IMR-90 (cell line): ENCODE results near the gene ABCB10. TPM values are rescaled to one million over a fixed set of nuclear protein-coding genes. Genes with fewer than 3 reads are reported as not detected.

Source experiments
- ATAC-seq: fragments of 200-7000 bp; cut with Tn5 transposase; 2 replicates; pipeline ENCODE4 v1.9.1; 2020; ENCODE audit warnings: low read depth, mild to moderate bottlenecking, moderate library complexity
- BruUV-seq: library from RNA; stranded (reverse); fragments of 400-500 nt; replicated peaks from 2 replicates; lab custom pipeline; 2021; lab: Mats Ljungman, UMichigan
- CTCF ChIA-PET: fragments of 300-600 bp; formaldehyde crosslinking; extraction: SDS; loops from one replicate; lab custom pipeline; 2021; ENCODE audit warnings: antibody characterized with exemption; lab: Yijun Ruan, JAX
- POLR2A ChIA-PET: fragments of 300-600 bp; sonication (Branson Sonifier 250); formaldehyde crosslinking; loops from one replicate; lab custom pipeline; 2022; ENCODE audit warnings: antibody characterized with exemption; ENCODE audit not compliant: unreplicated experiment; lab: Charles Lee
- DNase-seq: peaks from one replicate; pipeline ENCODE4 v3.0.0; 2013
- H2AFZ ChIP-seq: replicated peaks from 2 replicates; pipeline ENCODE3; 2013; ENCODE audit warnings: low read length, mild to moderate bottlenecking; ENCODE audit not compliant: poor library complexity
- H2AK5ac ChIP-seq: 2 replicates; pipeline ENCODE4 v1.6.1; 2013; ENCODE audit warnings: low read depth, low read length, inconsistent platforms
- H2AK9ac ChIP-seq: replicated peaks from 2 replicates; pipeline ENCODE3; 2013; ENCODE audit warnings: mild to moderate bottlenecking, low read depth, low read length, moderate library complexity; ENCODE audit not compliant: poor library complexity
- H2BK120ac ChIP-seq: 2 replicates; pipeline ENCODE4 v1.6.1; 2013; ENCODE audit warnings: low read depth, low read length, inconsistent platforms
- H2BK15ac ChIP-seq: 3 replicates; pipeline ENCODE4 v1.6.1; 2013; ENCODE audit warnings: low read depth, low read length, inconsistent platforms
- H2BK20ac ChIP-seq: 2 replicates; pipeline ENCODE4 v1.6.1; 2013; ENCODE audit warnings: low read depth, mild to moderate bottlenecking, inconsistent platforms, low read length, moderate library complexity
- H2BK5ac ChIP-seq: 2 replicates; pipeline ENCODE4 v1.6.1; 2013; ENCODE audit warnings: mild to moderate bottlenecking, low read depth, low read length, inconsistent platforms; ENCODE audit not compliant: poor library complexity, severe bottlenecking
- H3K14ac ChIP-seq: replicated peaks from 2 replicates; pipeline ENCODE4 v1.6.1; 2013; ENCODE audit warnings: low read depth, low read length, inconsistent platforms
- H3K18ac ChIP-seq: 2 replicates; pipeline ENCODE4 v1.6.1; 2013; ENCODE audit warnings: low read depth, low read length, control low read depth
- H3K23ac ChIP-seq: 2 replicates; pipeline ENCODE4 v1.6.1; 2013; ENCODE audit warnings: low read depth, low read length, inconsistent platforms
- H3K27ac ChIP-seq: 2 replicates; pipeline ENCODE4 v1.5.1; 2013; ENCODE audit warnings: mild to moderate bottlenecking, control low read depth, low read length; ENCODE audit not compliant: insufficient read depth
- H3K27me3 ChIP-seq: 2 replicates; pipeline ENCODE4 v1.6.1; 2013; ENCODE audit warnings: low read length; ENCODE audit not compliant: control insufficient read depth, insufficient read depth
- H3K36me3 ChIP-seq: 2 replicates; pipeline ENCODE4 v1.6.1; 2013; ENCODE audit warnings: low read length, mixed read lengths; ENCODE audit not compliant: control insufficient read depth, insufficient read depth
- H3K4ac ChIP-seq: 2 replicates; pipeline ENCODE4 v1.6.1; 2013; ENCODE audit warnings: low read depth, low read length, inconsistent platforms
- H3K4me1 ChIP-seq: 2 replicates; pipeline ENCODE4 v1.6.1; 2013; ENCODE audit warnings: low read length, mixed read lengths; ENCODE audit not compliant: control insufficient read depth, insufficient read depth
- H3K4me2 ChIP-seq: 2 replicates; pipeline ENCODE4 v1.6.1; 2013; ENCODE audit warnings: low read depth, mild to moderate bottlenecking, control low read depth, low read length, moderate library complexity
- H3K4me3 ChIP-seq: 2 replicates; pipeline ENCODE4 v1.5.1; 2013; ENCODE audit warnings: low read depth, mild to moderate bottlenecking, control low read depth, low read length, moderate library complexity; ENCODE audit not compliant: insufficient read depth
- H3K56ac ChIP-seq: 2 replicates; pipeline ENCODE4 v1.6.1; 2013; ENCODE audit warnings: low read length, inconsistent platforms; ENCODE audit not compliant: insufficient read depth; ENCODE audit errors: extremely low read depth
- H3K79me1 ChIP-seq, 2 experiments: 2 replicates each; pipeline ENCODE4 v1.6.1; 2013; ENCODE audit warnings: low read length in 2 of 2, inconsistent platforms in 1 of 2, low read depth in 1 of 2
- H3K9ac ChIP-seq: 2 replicates; pipeline ENCODE4 v1.6.1; 2013; ENCODE audit warnings: low read depth, low read length, control low read depth
- H3K9me1 ChIP-seq: 2 replicates; pipeline ENCODE4 v1.6.1; 2013; ENCODE audit warnings: low read length, inconsistent platforms; ENCODE audit not compliant: insufficient read depth
- H3K9me3 ChIP-seq: 2 replicates; pipeline ENCODE4 v1.6.1; 2013; ENCODE audit warnings: low read length; ENCODE audit not compliant: control insufficient read depth, insufficient read depth
- H4K20me1 ChIP-seq: 2 replicates; pipeline ENCODE4 v1.6.1; 2013; ENCODE audit warnings: low read length, inconsistent platforms; ENCODE audit not compliant: insufficient read depth
- H4K5ac ChIP-seq: 2 replicates; pipeline ENCODE4 v1.6.1; 2013; ENCODE audit warnings: mild to moderate bottlenecking, low read depth, low read length, control low read depth
- H4K8ac ChIP-seq, 2 experiments: 2 replicates each; pipeline ENCODE4 v1.6.1; 2013; ENCODE audit warnings: low read depth in 2 of 2, low read length in 2 of 2, control low read depth in 1 of 2, inconsistent platforms in 1 of 2
- H4K91ac ChIP-seq: 2 replicates; pipeline ENCODE4 v1.6.1; 2013; ENCODE audit warnings: low read depth, low read length, inconsistent platforms; ENCODE audit not compliant: insufficient read depth
- BHLHE40 ChIP-seq: fragments of 150-350 bp; IDR thresholded peaks from 2 replicates; pipeline ENCODE4 v1.6.1; 2016; ENCODE audit warnings: mild to moderate bottlenecking, low read depth, low read length
- CEBPB ChIP-seq: IDR thresholded peaks from 2 replicates; pipeline ENCODE4 v1.6.1; 2012; ENCODE audit warnings: low read depth, low read length, improper control_type of control experiment
- CHD1 ChIP-seq: IDR thresholded peaks from 2 replicates; pipeline ENCODE4 v1.6.1; 2012; ENCODE audit warnings: low read depth, low read length, improper control_type of control experiment
- CTCF ChIP-seq: conservative IDR thresholded peaks from 2 replicates; pipeline ENCODE4 v1.5.1; 2012; ENCODE audit warnings: mild to moderate bottlenecking, low read depth, low read length, improper control_type of control experiment
- ELK1 ChIP-seq: fragments of 150-350 bp; IDR thresholded peaks from 2 replicates; pipeline ENCODE4 v1.6.1; 2016; ENCODE audit warnings: low read depth, mild to moderate bottlenecking, low read length, moderate library complexity, borderline replicate concordance
- FOS ChIP-seq: fragments of 150-350 bp; IDR thresholded peaks from 2 replicates; pipeline ENCODE4 v1.6.1; 2016; ENCODE audit warnings: low read depth, low read length
- MXI1 ChIP-seq: IDR thresholded peaks from 2 replicates; pipeline ENCODE4 v1.6.1; 2012; ENCODE audit warnings: low read depth, mild to moderate bottlenecking, low read length, moderate library complexity, borderline replicate concordance
- NFE2L2 ChIP-seq: fragments of 150-350 bp; IDR thresholded peaks from 2 replicates; pipeline ENCODE4 v1.6.1; 2016; ENCODE audit warnings: low read depth, mild to moderate bottlenecking, low read length
- POLR2A ChIP-seq: IDR thresholded peaks from 2 replicates; pipeline ENCODE4 v1.6.1; 2012; ENCODE audit warnings: mild to moderate bottlenecking, low read depth, low read length
- RAD21 ChIP-seq: IDR thresholded peaks from 2 replicates; pipeline ENCODE4 v1.6.1; 2012; ENCODE audit warnings: low read length, improper control_type of control experiment
- RCOR1 ChIP-seq: IDR thresholded peaks from 2 replicates; pipeline ENCODE4 v1.6.1; 2012; ENCODE audit warnings: mild to moderate bottlenecking, low read length, improper control_type of control experiment; ENCODE audit not compliant: insufficient replicate concordance
- RFX5 ChIP-seq: IDR thresholded peaks from 2 replicates; pipeline ENCODE4 v1.8.0; 2012; ENCODE audit warnings: low read depth, mild to moderate bottlenecking, low read length, moderate library complexity
- SMC3 ChIP-seq: fragments of 150-350 bp; IDR thresholded peaks from 2 replicates; pipeline ENCODE4 v1.6.1; 2016; ENCODE audit warnings: low read depth, mild to moderate bottlenecking, antibody characterized with exemption, low read length, moderate library complexity
- USF2 ChIP-seq: fragments of 150-350 bp; IDR thresholded peaks from 2 replicates; pipeline ENCODE4 v1.6.1; 2017; ENCODE audit warnings: mild to moderate bottlenecking, antibody characterized with exemption, low read length, low read depth
- dilution Hi-C: fragments of 300-500 bp; cut with HindIII; formaldehyde crosslinking; loops from one replicate; pipeline ENCODE4 v1.14.3; 2018; ENCODE audit warnings: low sequenced_read_pairs; ENCODE audit not compliant: unreplicated experiment
- in situ Hi-C: fragments of 300-500 bp; cut with MboI; formaldehyde crosslinking; loops from 3 replicates; pipeline ENCODE4 v1.14.3; 2019; ENCODE audit warnings: low sequenced_read_pairs, inconsistent platforms, mixed read lengths
- intact Hi-C: fragments of 100-400 bp; cut with micrococcal nuclease; formaldehyde crosslinking; loops from 2 replicates; pipeline ENCODE4 v1.10.0; 2022
- polyA plus RNA-seq, 3 experiments: library from polyadenylated mRNA; depleted of rRNA; stranded (reverse); fragments of >200 nt; gene quantifications; 2 replicates each; pipeline ENCODE4 v1.2.3, GENCODE V29; 2012; ENCODE audit warnings: low replicate concordance in 1 of 3
- total RNA-seq: library from RNA; depleted of rRNA; stranded (reverse); fragments of >200 nt; gene quantifications from 2 replicates; pipeline ENCODE4 v1.2.3, GENCODE V29; 2012

Gene ABCB10
- total and polyA plus RNA-seq, 2 of the 4 experiments (the other 2 are of a cell fraction) = 6.5 to 10.9 TPM

- Histone ChIP-seq H3K36me3 (peaks cover 26% of the 10 kb centered on the region), H2BK5ac (no peak overlapping the region), H3K9me1 (no peaks in the 10 kb centered on the region), H3K79me1 (peaks cover 3 to 9% of the 10 kb centered on the region in 2 experiments; a peak in 3 of 4 replicates), H4K8ac (no peak overlapping the region), H3K27me3 (no peaks in the 10 kb centered on the region), H4K20me1 (no peaks in the 10 kb centered on the region), H3K23ac (no peak overlapping the region), H2BK15ac (no peak overlapping the region), H3K18ac (no peak overlapping the region), H3K4me3 (no peak overlapping the region), H3K27ac (no peak overlapping the region), H3K4me2 (no peak overlapping the region), H2AK5ac (no peak overlapping the region), H2BK20ac (no peak overlapping the region), H4K91ac (no peak overlapping the region), H3K4me1 (no peaks in the 10 kb centered on the region), H3K14ac (no peak overlapping the region), H2AK9ac (no peak overlapping the region), H2BK120ac (no peak overlapping the region), H3K56ac (no peak overlapping the region), H3K9me3 (no peaks in the 10 kb centered on the region), H4K5ac (no peak overlapping the region), H3K9ac (no peak overlapping the region), H2AFZ (no peak overlapping the region), H3K4ac (no peak overlapping the region)
- ChIA-PET POLR2A (no interaction called here), CTCF (no interaction called here)
- in situ Hi-C loops (no loop called here), dilution Hi-C loops (no loop called here), intact Hi-C loops (no loop called here)
- ATAC-seq (peak; percentile 37), DNase-seq (peak; percentile 37)
- BruUV-seq = no TSS peak
- TF ChIP-seq CTCF (no peak), FOS (no peak), USF2 (no peak), RFX5 (no peak), RAD21 (no peak), NFE2L2 (no peak), ELK1 (no peak), CHD1 (no peak), POLR2A (no peak), CEBPB (no peak), SMC3 (no peak), BHLHE40 (no peak), RCOR1 (no peak), MXI1 (no peak)
These were observed 23.3 kb downstream of the ABCB10 start for GRCh38 chr1:229535230-229535629.
